GM23338 (cell line): ENCODE data around the gene SCNN1B. TPM values are rescaled to one million over a fixed set of nuclear protein-coding genes. Genes with fewer than 3 reads are reported as not detected.

ENCODE experiments used
- ATAC-seq: fragments of 200-7000 bp; cut with Tn5 transposase; 3 replicates; pipeline ENCODE4 v1.9.1; 2020
- DNase-seq: peaks from one replicate; pipeline ENCODE4 v3.0.0-alpha.2; 2015; ENCODE audit warnings: low spot score
- H2AFZ ChIP-seq: fragments of 200-600 bp; sonication (generic); 2 replicates; pipeline ENCODE4 v1.8.0; 2016; ENCODE audit warnings: antibody characterized with exemption, mild to moderate bottlenecking, moderate library complexity
- H3F3A ChIP-seq: fragments of 200-600 bp; sonication (generic); replicated peaks from 2 replicates; pipeline ENCODE4 v1.8.0; 2017; ENCODE audit warnings: antibody characterized with exemption, mixed run types, low read depth
- H3K27ac ChIP-seq: fragments of 200-600 bp; sonication (generic); 2 replicates; pipeline ENCODE4 v1.6.1; 2016; ENCODE audit warnings: low read depth
- H3K27me3 ChIP-seq: fragments of 200-600 bp; sonication (generic); 2 replicates; pipeline ENCODE4 v1.8.0; 2016; ENCODE audit warnings: mild to moderate bottlenecking, mixed run types, moderate library complexity; ENCODE audit not compliant: insufficient read depth
- H3K36me3 ChIP-seq: fragments of 200-600 bp; sonication (generic); 2 replicates; pipeline ENCODE4 v1.8.0; 2016; ENCODE audit warnings: mild to moderate bottlenecking; ENCODE audit not compliant: insufficient read depth
- H3K4me1 ChIP-seq: fragments of 200-600 bp; sonication (generic); 2 replicates; pipeline ENCODE4 v1.8.0; 2016; ENCODE audit warnings: mild to moderate bottlenecking, moderate library complexity; ENCODE audit not compliant: insufficient read depth
- H3K4me2 ChIP-seq: fragments of 200-600 bp; sonication (generic); 2 replicates; pipeline ENCODE4 v1.7.1; 2017; ENCODE audit warnings: mixed run types
- H3K4me3 ChIP-seq: fragments of 200-600 bp; sonication (generic); 2 replicates; pipeline ENCODE4 v1.6.1; 2016; ENCODE audit warnings: mixed run types
- H3K79me2 ChIP-seq: fragments of 200-600 bp; sonication (generic); replicated peaks from 2 replicates; pipeline ENCODE4 v1.8.0; 2017; ENCODE audit warnings: mild to moderate bottlenecking; ENCODE audit not compliant: insufficient read depth
- H3K9me2 ChIP-seq: fragments of 200-600 bp; sonication (generic); 2 replicates; pipeline ENCODE4 v1.8.0; 2017; ENCODE audit not compliant: insufficient read depth
- H4K20me1 ChIP-seq: fragments of 200-600 bp; sonication (generic); replicated peaks from 2 replicates; pipeline ENCODE4 v1.8.0; 2017; ENCODE audit warnings: mild to moderate bottlenecking; ENCODE audit not compliant: insufficient read depth
- H3K27ac Mint-ChIP-seq: 2 replicates; pipeline ENCODE4 v1.8.0; 2020; ENCODE audit warnings: inconsistent platforms, mild to moderate bottlenecking, moderate library complexity, mixed read lengths
- H3K27me3 Mint-ChIP-seq: 3 replicates; pipeline ENCODE4 v1.8.0; 2022; ENCODE audit warnings: low read depth, mild to moderate bottlenecking, moderate library complexity, mixed read lengths, inconsistent platforms; ENCODE audit not compliant: insufficient read depth, poor library complexity
- H3K36me3 Mint-ChIP-seq: 3 replicates; pipeline ENCODE4 v1.8.0; 2021; ENCODE audit warnings: low read depth, mild to moderate bottlenecking, inconsistent platforms, moderate library complexity, mixed read lengths
- H3K4me1 Mint-ChIP-seq: 3 replicates; pipeline ENCODE4 v1.8.0; 2020; ENCODE audit warnings: mild to moderate bottlenecking, inconsistent platforms, mixed read lengths
- H3K4me3 Mint-ChIP-seq: 3 replicates; pipeline ENCODE4 v1.8.0; 2021; ENCODE audit warnings: moderate library complexity, mild to moderate bottlenecking, inconsistent platforms, mixed read lengths
- H3K9me3 Mint-ChIP-seq: 3 replicates; pipeline ENCODE4 v1.8.0; 2020; ENCODE audit warnings: moderate library complexity, mild to moderate bottlenecking, inconsistent platforms, mixed read lengths
- CREB1 ChIP-seq: fragments of 250-450 bp; sonication (Bioruptor Pico); IDR thresholded peaks from 2 replicates; pipeline ENCODE4 v1.5.0; 2020; ENCODE audit warnings: low read depth, mild to moderate bottlenecking, moderate library complexity
- CTCF ChIP-seq, 2 experiments: fragments of 200-600 bp in 1 of 2; sonication (generic) in 1 of 2; conservative IDR thresholded peaks; 2 replicates each; pipeline versions ENCODE4 v1.5.1 to v1.6.1; 2016 to 2017; ENCODE audit warnings: antibody characterized with exemption in 2 of 2, low read depth in 2 of 2, mild to moderate bottlenecking in 2 of 2, moderate library complexity in 1 of 2
- ETS1 ChIP-seq: IDR thresholded peaks from 2 replicates; pipeline ENCODE4 v1.6.1; 2016; ENCODE audit warnings: antibody characterized with exemption
- EZH2 ChIP-seq: fragments of 200-600 bp; sonication (generic); IDR thresholded peaks from one replicate; pipeline ENCODE4 v1.8.0; 2017; ENCODE audit warnings: antibody characterized with exemption, mild to moderate bottlenecking, low read depth; ENCODE audit not compliant: unreplicated experiment
- JUNB ChIP-seq: IDR thresholded peaks from one replicate; pipeline ENCODE4 v1.6.1; 2016; ENCODE audit warnings: antibody characterized with exemption; ENCODE audit not compliant: unreplicated experiment
- NANOG ChIP-seq: IDR thresholded peaks from 2 replicates; pipeline ENCODE4 v1.6.1; 2016; ENCODE audit warnings: antibody characterized with exemption, borderline replicate concordance
- POLR2AphosphoS5 ChIP-seq: IDR thresholded peaks from 2 replicates; pipeline ENCODE4 v1.6.1; 2016; ENCODE audit warnings: antibody characterized with exemption, low read depth
- REST ChIP-seq: IDR thresholded peaks from one replicate; pipeline ENCODE4 v1.6.1; 2018; ENCODE audit warnings: antibody characterized with exemption; ENCODE audit not compliant: unreplicated experiment
- STAT1 ChIP-seq: IDR thresholded peaks from one replicate; pipeline ENCODE4 v1.6.1; 2016; ENCODE audit warnings: antibody characterized with exemption; ENCODE audit not compliant: unreplicated experiment
- ZNF114 ChIP-seq: fragments of 250-450 bp; sonication (Bioruptor Pico); IDR thresholded peaks from 2 replicates; pipeline ENCODE4 v1.5.0; 2020; ENCODE audit warnings: mild to moderate bottlenecking, moderate library complexity
- ZNF331 ChIP-seq: fragments of 250-450 bp; sonication (Bioruptor Pico); IDR thresholded peaks from 2 replicates; pipeline ENCODE4 v1.5.0; 2020; ENCODE audit warnings: low read depth, mild to moderate bottlenecking, moderate library complexity
- ZNF462 ChIP-seq: fragments of 250-450 bp; sonication (Bioruptor Pico); IDR thresholded peaks from 2 replicates; pipeline ENCODE4 v1.5.0; 2020; ENCODE audit warnings: mild to moderate bottlenecking, moderate library complexity
- polyA plus RNA-seq: library from polyadenylated mRNA; unstranded; fragments of >200 nt; fragmentation: Nextera tagmentation; extraction: Ambion mirVana; gene quantifications from 2 replicates; pipeline ENCODE4 v1.2.1, GENCODE V29; 2016
- total RNA-seq: library from RNA; depleted of rRNA; stranded (reverse); fragments of >200 nt; shearing (Covaris generic); gene quantifications from 2 replicates; pipeline ENCODE4 v1.2.3, GENCODE V29; 2014

Gene SCNN1B
- total and polyA plus RNA-seq, 2 experiments from 2014 or later, result 0.78 to 1.1 TPM

GRCh38 chr16:23356941-23357340, 54.8 kb downstream of the SCNN1B start:
- H3K4me1 ChIP-seq, result no peaks in the 10 kb centered on the region
- no peaks in the 10 kb centered on the region for H3K9me2 ChIP-seq
- no peaks in the 10 kb centered on the region for H3K27me3 ChIP-seq
- ATAC-seq, result no peak
- H3K9me3 Mint-ChIP-seq, result peaks cover 3% of the 10 kb centered on the region; the same call in 1 of the 3 replicates
- no peak overlapping the region for H3K4me2 ChIP-seq
- no peaks in the 10 kb centered on the region for H3K4me1 Mint-ChIP-seq
- no peaks in the 10 kb centered on the region for H3K36me3 Mint-ChIP-seq
- no peaks in the 10 kb centered on the region for H3K36me3 ChIP-seq
- no peak overlapping the region for H3K27ac Mint-ChIP-seq
- H3K27ac ChIP-seq, result no peak overlapping the region
- no peaks in the 10 kb centered on the region for H3F3A ChIP-seq
- no peaks in the 10 kb centered on the region for H3K79me2 ChIP-seq
- H3K4me3 Mint-ChIP-seq, result no peak overlapping the region
- no peaks in the 10 kb centered on the region for H3K27me3 Mint-ChIP-seq
- no peaks in the 10 kb centered on the region for H4K20me1 ChIP-seq
- no peak for TF ChIP-seq STAT1
- TF ChIP-seq JUNB, result no peak
- no peak for TF ChIP-seq NANOG
- no peak for TF ChIP-seq ZNF462 (CRISPR knock-in tag)
- TF ChIP-seq ZNF114 (CRISPR knock-in tag), result no peak
- TF ChIP-seq CTCF (conservative IDR thresholded peaks at IDR 0.05; ENCODE audit: low read depth in 2 of 2), result no peak
- TF ChIP-seq ETS1, result no peak
- TF ChIP-seq ZNF331 (CRISPR knock-in tag), result no peak
- no peak for TF ChIP-seq POLR2AphosphoS5
- TF ChIP-seq CREB1 (CRISPR knock-in tag), result no peak
- no peak for TF ChIP-seq EZH2
- TF ChIP-seq REST, result no peak
- H3K4me3 ChIP-seq, result no peak overlapping the region
- no peak overlapping the region for H2AFZ ChIP-seq
- no peak for DNase-seq
